Measurements from ENCODE around the gene GALNT7. TPM values are rescaled to one million over a fixed set of nuclear protein-coding genes. Genes with fewer than 3 reads are reported as not detected.

The GALNT7 gene
- total and polyA plus RNA-seq, 4 donors: 6.3 to 29.8 (median 16.2) TPM

DNA sequence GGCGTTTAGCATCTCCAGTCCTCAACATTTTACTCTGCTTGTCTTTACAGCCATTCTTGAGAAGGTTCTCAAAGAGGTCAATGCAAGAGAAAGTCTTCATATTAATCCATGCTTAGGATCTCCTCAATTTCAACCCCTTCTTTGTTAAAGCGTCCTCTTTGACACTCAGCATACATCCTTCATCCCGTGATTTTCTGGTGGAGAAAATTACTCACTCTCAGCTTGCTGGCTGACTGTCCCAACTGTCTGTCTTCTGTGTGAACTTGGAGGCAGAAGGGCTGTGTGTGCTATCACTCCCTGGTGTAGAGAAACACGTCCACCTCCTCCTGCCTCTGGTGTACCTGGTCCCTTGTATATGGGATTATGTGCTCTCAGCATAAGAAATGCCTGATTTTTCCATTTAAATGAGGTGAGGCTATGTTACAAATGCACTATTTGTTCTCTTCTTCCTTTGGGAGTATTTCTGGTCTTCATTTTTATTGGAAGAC, 57.8 kb downstream of the GALNT7 start:
- intact Hi-C loops (cut with DNase I): no loop called here
- H3K27ac ChIP-seq (ENCODE audit: low read depth in 1 of 2, low read length in 2 of 2): no peak overlapping the region
- H3K4me3 ChIP-seq (ENCODE audit: low read length in 2 of 2): no peak overlapping the region
- no peaks in the 10 kb centered on the region for H3K36me3 ChIP-seq (ENCODE audit: control insufficient read depth in 1 of 2, insufficient read depth in 2 of 2, low read length in 1 of 2)
- no peaks in the 10 kb centered on the region for H3K4me1 ChIP-seq (ENCODE audit: control insufficient read depth in 1 of 2, insufficient read depth in 2 of 2, low read length in 2 of 2)
- ATAC-seq (ENCODE audit: low FRiP score) (no peak), DNase-seq (no peak)
- 90 to 92% methylated on average over 4 of the region's 4 CpGs for WGBS, 2 donors
- H3K27me3 ChIP-seq (ENCODE audit: control insufficient read depth in 1 of 2, insufficient read depth in 2 of 2, low read length in 1 of 2): no peaks in the 10 kb centered on the region
- H3K9me3 ChIP-seq (ENCODE audit: control insufficient read depth, low read length): no peaks in the 10 kb centered on the region

GRCh38 chr4:173227756-173228155, 59.1 kb downstream of the GALNT7 start:
- no peaks in the 10 kb centered on the region for H3K27me3 ChIP-seq (ENCODE audit: control insufficient read depth in 1 of 2, insufficient read depth in 2 of 2, low read length in 1 of 2)
- H3K4me3 ChIP-seq (ENCODE audit: low read length in 2 of 2): no peak overlapping the region
- H3K9me3 ChIP-seq (ENCODE audit: control insufficient read depth, low read length): no peaks in the 10 kb centered on the region
- no peaks in the 10 kb centered on the region for H3K4me1 ChIP-seq (ENCODE audit: control insufficient read depth in 1 of 2, insufficient read depth in 2 of 2, low read length in 2 of 2)
- no peaks in the 10 kb centered on the region for H3K36me3 ChIP-seq (ENCODE audit: control insufficient read depth in 1 of 2, insufficient read depth in 2 of 2, low read length in 1 of 2)
- WGBS, 2 donors: 93 to 96% methylated on average over 2 of the region's 2 CpGs
- intact Hi-C loops (cut with DNase I): no loop called here
- DNase-seq (no peak), ATAC-seq (ENCODE audit: low FRiP score) (no peak)
- no peak overlapping the region for H3K27ac ChIP-seq (ENCODE audit: low read depth in 1 of 2, low read length in 2 of 2)

GRCh38 chr4:173230062-173230461, 61.5 kb downstream of the GALNT7 start:
- H3K27ac ChIP-seq (ENCODE audit: low read depth in 1 of 2, low read length in 2 of 2): no peak overlapping the region
- H3K4me3 ChIP-seq (ENCODE audit: low read length in 2 of 2): no peak overlapping the region
- no peaks in the 10 kb centered on the region for H3K27me3 ChIP-seq (ENCODE audit: control insufficient read depth in 1 of 2, insufficient read depth in 2 of 2, low read length in 1 of 2)
- ATAC-seq (ENCODE audit: low FRiP score): no peak
- H3K36me3 ChIP-seq (ENCODE audit: control insufficient read depth in 1 of 2, insufficient read depth in 2 of 2, low read length in 1 of 2): no peaks in the 10 kb centered on the region
- intact Hi-C loops (cut with DNase I): loop anchor here in 1 of 2 donors (5.0 kb wide), 1 partner anchor 203 kb away; no protein-coding TSS in a partner anchor
- H3K9me3 ChIP-seq (ENCODE audit: control insufficient read depth, low read length): no peaks in the 10 kb centered on the region
- no peak for DNase-seq
- peaks cover 0 to 1% of the 10 kb centered on the region in 2 donors for H3K4me1 ChIP-seq (ENCODE audit: control insufficient read depth in 1 of 2, insufficient read depth in 2 of 2, low read length in 2 of 2)

DNA sequence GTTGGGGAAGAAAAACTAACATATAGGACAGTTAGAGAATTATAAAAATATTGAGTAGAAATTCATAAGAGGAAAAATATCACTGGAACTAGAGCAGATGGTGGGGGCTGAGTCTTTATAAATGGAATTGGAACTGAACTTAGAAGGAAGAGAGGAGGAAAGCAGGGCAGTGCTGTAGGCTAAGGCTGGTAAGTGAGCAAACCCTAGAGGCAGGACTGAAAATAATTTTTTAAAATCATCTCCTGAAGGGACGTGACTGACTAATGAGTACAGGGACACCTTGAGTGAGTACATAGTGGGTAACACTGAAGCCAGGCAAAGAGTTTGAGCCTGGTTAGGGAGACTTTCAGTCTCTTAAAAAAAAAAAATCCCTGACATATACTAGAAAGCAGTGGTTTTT, 63.3 kb downstream of the GALNT7 start:
- no peaks in the 10 kb centered on the region for H3K27me3 ChIP-seq (ENCODE audit: control insufficient read depth in 1 of 2, insufficient read depth in 2 of 2, low read length in 1 of 2)
- H3K4me3 ChIP-seq (ENCODE audit: low read length in 2 of 2): no peak overlapping the region
- intact Hi-C loops (cut with DNase I): loop anchor here in 1 of 2 donors (5.0 kb wide), 1 partner anchor 205 kb away; no protein-coding TSS in a partner anchor
- H3K36me3 ChIP-seq (ENCODE audit: control insufficient read depth in 1 of 2, insufficient read depth in 2 of 2, low read length in 1 of 2): no peaks in the 10 kb centered on the region
- 15 to 19% methylated on average over 1 of the region's 1 CpG for WGBS, 2 donors
- no peaks in the 10 kb centered on the region for H3K9me3 ChIP-seq (ENCODE audit: control insufficient read depth, low read length)
- ATAC-seq (ENCODE audit: low FRiP score): no peak
- DNase-seq: no peak
- H3K4me1 ChIP-seq (ENCODE audit: control insufficient read depth in 1 of 2, insufficient read depth in 2 of 2, low read length in 2 of 2): peaks cover 0 to 2% of the 10 kb centered on the region in 2 donors
- H3K27ac ChIP-seq (ENCODE audit: low read depth in 1 of 2, low read length in 2 of 2): no peak overlapping the region

DNA sequence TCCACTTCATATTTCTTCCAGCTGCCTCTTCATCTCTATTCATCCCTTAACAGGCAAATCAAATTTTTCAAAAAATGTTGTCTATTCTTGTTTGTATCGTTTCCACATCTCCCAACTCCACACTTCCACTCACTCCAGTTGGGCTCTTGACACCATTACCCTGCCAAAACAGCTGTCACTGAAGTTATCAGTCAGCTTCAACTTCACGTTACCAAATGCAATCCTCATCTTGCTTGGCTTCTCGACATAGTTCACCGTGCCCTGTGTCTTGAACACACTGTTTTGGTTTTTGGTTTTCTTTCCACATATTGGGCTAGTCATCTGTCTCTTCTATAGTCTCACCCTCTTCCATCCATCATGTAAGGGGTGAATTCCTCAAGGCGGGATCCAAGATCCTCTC, 65.2 kb downstream of the GALNT7 start:
- ATAC-seq (ENCODE audit: low FRiP score) (no peak), DNase-seq (no peak)
- WGBS, 2 donors: 95% methylated on average over 5 of the region's 5 CpGs
- H3K4me3 ChIP-seq (ENCODE audit: low read length in 2 of 2): no peak overlapping the region
- H3K9me3 ChIP-seq (ENCODE audit: control insufficient read depth, low read length): no peaks in the 10 kb centered on the region
- no peaks in the 10 kb centered on the region for H3K36me3 ChIP-seq (ENCODE audit: control insufficient read depth in 1 of 2, insufficient read depth in 2 of 2, low read length in 1 of 2)
- no peak overlapping the region for H3K27ac ChIP-seq (ENCODE audit: low read depth in 1 of 2, low read length in 2 of 2)
- no peaks in the 10 kb centered on the region for H3K27me3 ChIP-seq (ENCODE audit: control insufficient read depth in 1 of 2, insufficient read depth in 2 of 2, low read length in 1 of 2)
- intact Hi-C loops (cut with DNase I): loop anchor here in 1 of 2 donors (5.0 kb wide), 1 partner anchor 207 kb away; no protein-coding TSS in a partner anchor
- H3K4me1 ChIP-seq (ENCODE audit: control insufficient read depth in 1 of 2, insufficient read depth in 2 of 2, low read length in 2 of 2): peaks cover 0 to 2% of the 10 kb centered on the region in 2 donors

DNA sequence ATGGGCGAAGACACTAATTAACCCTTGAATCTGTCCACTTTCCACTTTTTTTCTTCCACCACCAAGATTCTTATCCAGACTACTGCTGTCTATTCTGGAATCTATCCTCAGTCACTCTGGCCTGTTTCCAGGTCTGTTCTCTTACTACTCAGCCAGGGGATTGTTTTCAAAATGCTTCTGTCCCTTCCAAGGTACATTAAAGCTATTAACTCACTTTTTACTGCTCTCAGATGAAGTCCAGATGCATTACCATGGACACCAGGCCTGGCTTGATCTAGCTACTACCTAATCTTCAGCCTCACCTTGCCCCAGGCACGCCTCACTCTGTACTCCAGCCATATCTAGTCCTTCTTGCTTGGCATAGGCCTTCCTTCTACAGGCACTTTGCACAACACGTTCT, 66.4 kb downstream of the GALNT7 start:
- ATAC-seq (ENCODE audit: low FRiP score): no peak
- H3K4me1 ChIP-seq (ENCODE audit: control insufficient read depth in 1 of 2, insufficient read depth in 2 of 2, low read length in 2 of 2): peaks cover 0 to 2% of the 10 kb centered on the region in 2 donors
- 96 to 98% methylated on average over 3 of the region's 3 CpGs for WGBS, 2 donors
- intact Hi-C loops (cut with DNase I): no loop called here
- no peaks in the 10 kb centered on the region for H3K9me3 ChIP-seq (ENCODE audit: control insufficient read depth, low read length)
- DNase-seq: no peak
- H3K36me3 ChIP-seq (ENCODE audit: control insufficient read depth in 1 of 2, insufficient read depth in 2 of 2, low read length in 1 of 2): no peaks in the 10 kb centered on the region
- no peak overlapping the region for H3K4me3 ChIP-seq (ENCODE audit: low read length in 2 of 2)
- no peak overlapping the region for H3K27ac ChIP-seq (ENCODE audit: low read depth in 1 of 2, low read length in 2 of 2)
- H3K27me3 ChIP-seq (ENCODE audit: control insufficient read depth in 1 of 2, insufficient read depth in 2 of 2, low read length in 1 of 2): no peaks in the 10 kb centered on the region

GRCh38 chr4:173236301-173236700, 67.7 kb downstream of the GALNT7 start:
- Histone ChIP-seq H3K27me3 (ENCODE audit: control insufficient read depth in 1 of 2, insufficient read depth in 2 of 2, low read length in 1 of 2) (no peaks in the 10 kb centered on the region), H3K36me3 (ENCODE audit: control insufficient read depth in 1 of 2, insufficient read depth in 2 of 2, low read length in 1 of 2) (no peaks in the 10 kb centered on the region), H3K4me1 (ENCODE audit: control insufficient read depth in 1 of 2, insufficient read depth in 2 of 2, low read length in 2 of 2) (peaks cover 0 to 2% of the 10 kb centered on the region in 2 donors), H3K4me3 (ENCODE audit: low read length in 2 of 2) (no peak overlapping the region), H3K9me3 (ENCODE audit: control insufficient read depth, low read length) (no peaks in the 10 kb centered on the region), H3K27ac (ENCODE audit: low read depth in 1 of 2, low read length in 2 of 2) (no peak overlapping the region)
- ATAC-seq (ENCODE audit: low FRiP score) (no peak), DNase-seq (no peak)
- intact Hi-C loops (cut with DNase I): no loop called here
- 53 to 60% methylated on average over 3 of the region's 3 CpGs for WGBS, 2 donors

GRCh38 chr4:173237152-173237551, 68.5 kb downstream of the GALNT7 start:
- intact Hi-C loops (cut with DNase I): no loop called here
- H3K36me3 ChIP-seq (ENCODE audit: control insufficient read depth in 1 of 2, insufficient read depth in 2 of 2, low read length in 1 of 2): no peaks in the 10 kb centered on the region
- no peak for DNase-seq
- no peak overlapping the region for H3K4me3 ChIP-seq (ENCODE audit: low read length in 2 of 2)
- 56 to 63% methylated on average over 2 of the region's 2 CpGs for WGBS, 2 donors
- H3K27me3 ChIP-seq (ENCODE audit: control insufficient read depth in 1 of 2, insufficient read depth in 2 of 2, low read length in 1 of 2): no peaks in the 10 kb centered on the region
- no peaks in the 10 kb centered on the region for H3K9me3 ChIP-seq (ENCODE audit: control insufficient read depth, low read length)
- H3K4me1 ChIP-seq (ENCODE audit: control insufficient read depth in 1 of 2, insufficient read depth in 2 of 2, low read length in 2 of 2): peaks cover 0 to 2% of the 10 kb centered on the region in 2 donors
- no peak for ATAC-seq (ENCODE audit: low FRiP score)
- H3K27ac ChIP-seq (ENCODE audit: low read depth in 1 of 2, low read length in 2 of 2): no peak overlapping the region

GRCh38 chr4:173237762-173238161, 69.2 kb downstream of the GALNT7 start:
- DNase-seq (no peak), ATAC-seq (ENCODE audit: low FRiP score) (no peak)
- Histone ChIP-seq H3K27ac (ENCODE audit: low read depth in 1 of 2, low read length in 2 of 2) (no peak overlapping the region), H3K27me3 (ENCODE audit: control insufficient read depth in 1 of 2, insufficient read depth in 2 of 2, low read length in 1 of 2) (no peaks in the 10 kb centered on the region), H3K9me3 (ENCODE audit: control insufficient read depth, low read length) (no peaks in the 10 kb centered on the region), H3K4me3 (ENCODE audit: low read length in 2 of 2) (no peak overlapping the region), H3K4me1 (ENCODE audit: control insufficient read depth in 1 of 2, insufficient read depth in 2 of 2, low read length in 2 of 2) (peaks cover 0 to 2% of the 10 kb centered on the region in 2 donors), H3K36me3 (ENCODE audit: control insufficient read depth in 1 of 2, insufficient read depth in 2 of 2, low read length in 1 of 2) (no peaks in the 10 kb centered on the region)
- 54 to 56% methylated on average over 2 of the region's 2 CpGs for WGBS, 2 donors
- intact Hi-C loops (cut with DNase I): no loop called here
